Mucosa of descending colon (tissue), 3 donors: ENCODE measurements around the gene PIK3CD. TPM values are rescaled to one million over a fixed set of nuclear protein-coding genes. Genes with fewer than 3 reads are reported as not detected.
"Not testable (repeated sequence)": the region's sequence is repeated elsewhere in the genome, so short reads cannot be mapped to it uniquely, and the experiment has no call there.

Experiments used
- ATAC-seq: fragments of 200-7000 bp; cut with Tn5 transposase; one replicate; pipeline ENCODE4 v1.9.1; 2020; ENCODE audit warnings: mild to moderate bottlenecking, moderate library complexity
- DNase-seq, 3 donors: peaks; one replicate each; pipeline ENCODE4 v3.0.0-alpha.2; 2020
- H3K36me3 ChIP-seq: fragments of 200-600 bp; one replicate; pipeline ENCODE4 v1.8.0; 2021; ENCODE audit warnings: low read depth, mild to moderate bottlenecking
- H3K4me1 ChIP-seq: fragments of 200-600 bp; one replicate; pipeline ENCODE4 v1.8.0; 2021; ENCODE audit warnings: low read depth, mild to moderate bottlenecking
- H3K4me3 ChIP-seq: fragments of 200-600 bp; one replicate; pipeline ENCODE4 v1.8.0; 2021; ENCODE audit warnings: mild to moderate bottlenecking
- H3K9me3 ChIP-seq: fragments of 200-600 bp; one replicate; pipeline ENCODE4 v1.8.0; 2021; ENCODE audit warnings: mild to moderate bottlenecking
- CTCF ChIP-seq: fragments of 200-600 bp; IDR thresholded peaks from one replicate; pipeline ENCODE4 v1.8.0; 2022; ENCODE audit warnings: antibody characterized with exemption, mild to moderate bottlenecking
- intact Hi-C, 2 donors: fragments of 100-400 bp; cut with DNase I in 1 of 2; cut with micrococcal nuclease in 1 of 2; formaldehyde crosslinking; loops; one replicate each; pipeline versions ENCODE4 v1.11.0 to v1.11.1; 2022; cut with DNase I, micrococcal nuclease
- total RNA-seq, 3 donors: library from RNA; stranded (reverse); fragmentation: NEBNext Ultra II Directional in 2 of 3; extraction: Animal tissue kit (Norgen Biotek cat#: 25700) in 2 of 3; gene quantifications; one replicate each; pipeline versions ENCODE4 v1.2.1 to v1.2.4, GENCODE V29; 2021 to 2023
- donor health status: DM: no; HTN: no; CAD: no; lungs with moderate emphysema.
- donor health status: DM: no; HTN: no; CAD: no.
- donor health status: DM: no; HTN: yes; CAD: no.

The PIK3CD gene
- total RNA-seq, 3 donors from 2014 or later = 4.6 to 11.7 (median 4.8) TPM

- DNase-seq (no peak), ATAC-seq (no peak)
- Histone ChIP-seq H3K4me1 (no peaks in the 10 kb centered on the region), H3K9me3 (no peaks in the 10 kb centered on the region), H3K36me3 (no peaks in the 10 kb centered on the region), H3K4me3 (no peak overlapping the region)
- intact Hi-C loops = no loop called here
- TF ChIP-seq CTCF = no peak
Measured at GRCh38 chr1:9758559-9759121, 107.1 kb downstream of the PIK3CD start.

GRCh38 chr1:9759939-9760338, 108.4 kb downstream of the PIK3CD start:
- DNase-seq (no peak), ATAC-seq (no peak)
- Histone ChIP-seq H3K4me1 (no peaks in the 10 kb centered on the region), H3K36me3 (no peaks in the 10 kb centered on the region), H3K9me3 (no peaks in the 10 kb centered on the region), H3K4me3 (no peak overlapping the region)
- intact Hi-C loops = no loop called here
- no peak for TF ChIP-seq CTCF

GRCh38 chr1:9760824-9761223, 109.3 kb downstream of the PIK3CD start:
- no peak for TF ChIP-seq CTCF
- Histone ChIP-seq H3K4me3 (no peak overlapping the region), H3K9me3 (no peaks in the 10 kb centered on the region), H3K36me3 (no peaks in the 10 kb centered on the region), H3K4me1 (no peaks in the 10 kb centered on the region)
- no peak for DNase-seq
- intact Hi-C loops = no loop called here
- ATAC-seq = no peak

GRCh38 chr1:9761855-9762254, 110.3 kb downstream of the PIK3CD start:
- H3K4me1 ChIP-seq = no peaks in the 10 kb centered on the region
- ATAC-seq = no peak
- TF ChIP-seq CTCF = no peak

GRCh38 chr1:9762446-9762845, 110.9 kb downstream of the PIK3CD start:
- DNase-seq, intact Hi-C loops, ATAC-seq, H3K36me3 ChIP-seq, H3K4me3 ChIP-seq, H3K4me1 ChIP-seq, H3K9me3 ChIP-seq: not testable (repeated sequence)

More at GRCh38 chr1:9761855-9762254, 110.3 kb downstream of the PIK3CD start:
- Histone ChIP-seq H3K9me3 (no peaks in the 10 kb centered on the region), H3K4me3 (no peak overlapping the region), H3K36me3 (no peaks in the 10 kb centered on the region)
- intact Hi-C loops = no loop called here
- DNase-seq = no peak

GRCh38 chr1:9763914-9764313, 112.4 kb downstream of the PIK3CD start:
- no peak for DNase-seq
- no peak for TF ChIP-seq CTCF
- H3K36me3 ChIP-seq = no peaks in the 10 kb centered on the region
- no peak overlapping the region for H3K4me3 ChIP-seq
- H3K4me1 ChIP-seq = no peaks in the 10 kb centered on the region
- intact Hi-C loops = no loop called here
- H3K9me3 ChIP-seq = no peaks in the 10 kb centered on the region
- no peak for ATAC-seq
